GM13977 (cell line): Measurements from ENCODE around the gene FYB1.

Source experiments
- DNase-seq: peaks from one replicate; pipeline ENCODE4 v3.0.0; 2012; ENCODE audit warnings: low spot score
- in situ Hi-C: fragments of 300-500 bp; cut with MboI; formaldehyde crosslinking; loops from one replicate; pipeline ENCODE4 v1.12.0; 2022; ENCODE audit warnings: low sequenced_read_pairs, low pct_unique_long_range_greater_than_20kb, mixed read lengths, inconsistent platforms; ENCODE audit not compliant: unreplicated experiment
- TF ChIP-seq, protein P1 (sequence below): IDR thresholded peaks from 2 replicates; pipeline ENCODE4 v1.5.1; 2012; ENCODE audit warnings: mild to moderate bottlenecking, control low read depth; ENCODE audit not compliant: insufficient read depth; ENCODE audit errors: extremely low read depth, missing control alignments

FYB1 gene

DNA sequence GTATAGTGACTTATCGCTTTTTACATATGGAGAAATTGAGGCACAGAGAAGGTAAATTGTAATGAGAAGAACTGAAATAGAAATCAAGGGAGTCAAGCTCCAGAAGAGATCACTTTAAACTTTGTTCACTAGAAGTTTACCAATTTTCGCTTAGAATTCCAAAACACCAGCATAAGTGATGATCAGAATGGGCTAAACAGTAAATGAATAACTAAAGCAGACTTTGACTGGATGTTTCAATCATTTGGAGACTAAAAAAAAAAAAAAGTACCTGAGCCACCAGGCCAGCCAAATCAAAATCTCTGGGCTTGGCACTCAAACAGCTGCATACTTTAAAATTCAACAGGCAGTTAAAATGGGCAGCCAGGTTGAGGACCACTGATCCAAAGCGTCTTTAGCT is 38.2 kb upstream of the FYB1 start:
- DNase-seq: no peak
- in situ Hi-C loops: no loop called here
- TF ChIP-seq, protein P1, sequence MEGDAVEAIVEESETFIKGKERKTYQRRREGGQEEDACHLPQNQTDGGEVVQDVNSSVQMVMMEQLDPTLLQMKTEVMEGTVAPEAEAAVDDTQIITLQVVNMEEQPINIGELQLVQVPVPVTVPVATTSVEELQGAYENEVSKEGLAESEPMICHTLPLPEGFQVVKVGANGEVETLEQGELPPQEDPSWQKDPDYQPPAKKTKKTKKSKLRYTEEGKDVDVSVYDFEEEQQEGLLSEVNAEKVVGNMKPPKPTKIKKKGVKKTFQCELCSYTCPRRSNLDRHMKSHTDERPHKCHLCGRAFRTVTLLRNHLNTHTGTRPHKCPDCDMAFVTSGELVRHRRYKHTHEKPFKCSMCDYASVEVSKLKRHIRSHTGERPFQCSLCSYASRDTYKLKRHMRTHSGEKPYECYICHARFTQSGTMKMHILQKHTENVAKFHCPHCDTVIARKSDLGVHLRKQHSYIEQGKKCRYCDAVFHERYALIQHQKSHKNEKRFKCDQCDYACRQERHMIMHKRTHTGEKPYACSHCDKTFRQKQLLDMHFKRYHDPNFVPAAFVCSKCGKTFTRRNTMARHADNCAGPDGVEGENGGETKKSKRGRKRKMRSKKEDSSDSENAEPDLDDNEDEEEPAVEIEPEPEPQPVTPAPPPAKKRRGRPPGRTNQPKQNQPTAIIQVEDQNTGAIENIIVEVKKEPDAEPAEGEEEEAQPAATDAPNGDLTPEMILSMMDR: no peak

DNA sequence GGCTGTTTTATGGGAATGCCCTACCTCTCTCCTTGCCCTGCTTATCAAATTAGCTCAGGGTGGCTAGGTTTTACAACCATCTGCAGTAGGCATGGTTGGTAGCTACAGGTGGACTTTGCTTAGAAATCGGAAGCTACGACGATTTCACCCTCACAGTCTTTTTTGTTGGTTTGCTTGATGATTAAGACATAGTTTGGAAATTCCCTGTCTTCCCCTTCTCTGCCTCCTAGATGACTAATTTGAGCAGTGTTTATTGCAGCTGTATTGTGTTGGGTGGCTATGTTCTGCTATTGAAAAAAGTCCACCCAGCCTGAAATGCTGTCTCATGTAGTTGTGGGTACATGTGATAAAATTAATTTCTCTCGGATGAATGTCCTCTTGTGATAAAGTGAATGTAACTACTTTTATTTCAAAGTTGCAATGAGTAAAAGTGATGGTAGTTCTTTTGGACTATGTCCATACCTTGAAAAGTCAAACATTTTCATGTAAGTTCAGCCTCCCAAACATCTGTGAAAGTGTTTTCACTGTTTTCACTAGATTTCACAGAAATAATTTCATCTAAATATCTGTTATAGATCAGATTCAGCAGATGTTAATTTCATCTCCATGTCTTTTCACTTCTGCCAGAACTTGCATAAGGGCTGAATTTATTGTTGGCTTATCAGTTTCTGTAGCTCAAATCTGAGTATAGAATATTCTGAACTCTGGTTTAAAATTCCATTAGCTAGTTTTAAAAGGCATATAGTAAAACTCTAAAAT is 37.3 kb upstream of the FYB1 start:
- in situ Hi-C loops: no loop called here
- peak; percentile 38 for DNase-seq
- TF ChIP-seq, protein P1: no peak

DNA sequence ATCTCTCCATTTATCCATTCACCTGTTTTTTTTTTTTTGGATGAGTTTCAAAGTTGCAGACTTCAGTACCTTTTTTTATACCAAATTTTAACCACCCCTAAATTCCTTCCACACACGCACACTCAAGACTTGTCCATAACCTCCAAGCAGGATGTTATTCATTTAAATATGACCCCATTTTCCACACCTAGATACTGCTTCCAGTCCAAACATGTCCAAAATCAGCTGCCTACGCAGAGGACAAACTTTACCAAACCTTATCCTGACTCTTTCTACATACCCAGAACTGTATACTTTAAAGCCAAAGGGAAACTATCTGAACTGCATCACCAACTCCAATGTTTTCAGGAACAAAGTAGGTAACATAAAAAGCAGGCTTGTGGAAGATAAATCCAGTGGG is 36.0 kb upstream of the FYB1 start:
- TF ChIP-seq, protein P1: no peak
- no peak for DNase-seq
- in situ Hi-C loops: no loop called here

DNA sequence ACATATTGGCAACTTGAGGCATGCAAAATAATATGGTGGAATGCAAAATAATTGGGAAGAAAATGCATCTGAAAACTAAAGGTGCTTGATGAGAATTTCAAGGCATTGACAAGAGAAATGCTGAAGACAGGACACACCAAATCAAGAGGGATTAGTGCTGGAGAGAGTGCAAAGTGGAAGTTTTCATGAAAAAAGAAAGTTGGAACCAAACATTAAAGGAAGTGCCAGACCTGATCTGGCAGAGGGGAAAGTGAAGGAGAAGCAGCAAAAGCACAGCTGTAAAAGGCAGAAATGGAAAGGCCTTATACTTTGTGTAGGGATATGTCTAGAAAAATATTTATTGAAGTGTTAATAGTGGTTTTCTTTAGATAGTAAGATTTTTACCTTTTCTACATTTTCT is 35.3 kb upstream of the FYB1 start:
- TF ChIP-seq, protein P1: no peak
- in situ Hi-C loops: no loop called here
- DNase-seq: no peak

DNA sequence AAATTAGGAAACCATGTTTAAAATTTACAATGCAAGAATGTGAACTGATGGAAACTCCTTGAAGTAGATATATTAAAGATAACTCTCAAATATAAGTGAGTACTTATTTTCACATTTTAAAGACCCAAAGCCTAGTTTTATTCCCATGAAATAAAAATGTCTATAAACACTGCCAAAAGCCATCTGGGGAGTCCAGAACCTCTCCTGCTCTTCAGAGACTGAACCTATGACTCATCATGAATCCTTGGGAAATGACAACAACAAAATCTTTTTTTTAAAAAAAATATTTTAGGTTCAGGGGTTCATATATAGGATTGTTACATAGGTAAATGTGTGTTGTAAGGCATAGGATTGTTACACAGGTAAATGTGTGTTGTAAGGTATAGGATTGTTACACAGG is 33.8 kb upstream of the FYB1 start:
- DNase-seq: no peak
- TF ChIP-seq, protein P1: no peak
- in situ Hi-C loops: no loop called here

DNA sequence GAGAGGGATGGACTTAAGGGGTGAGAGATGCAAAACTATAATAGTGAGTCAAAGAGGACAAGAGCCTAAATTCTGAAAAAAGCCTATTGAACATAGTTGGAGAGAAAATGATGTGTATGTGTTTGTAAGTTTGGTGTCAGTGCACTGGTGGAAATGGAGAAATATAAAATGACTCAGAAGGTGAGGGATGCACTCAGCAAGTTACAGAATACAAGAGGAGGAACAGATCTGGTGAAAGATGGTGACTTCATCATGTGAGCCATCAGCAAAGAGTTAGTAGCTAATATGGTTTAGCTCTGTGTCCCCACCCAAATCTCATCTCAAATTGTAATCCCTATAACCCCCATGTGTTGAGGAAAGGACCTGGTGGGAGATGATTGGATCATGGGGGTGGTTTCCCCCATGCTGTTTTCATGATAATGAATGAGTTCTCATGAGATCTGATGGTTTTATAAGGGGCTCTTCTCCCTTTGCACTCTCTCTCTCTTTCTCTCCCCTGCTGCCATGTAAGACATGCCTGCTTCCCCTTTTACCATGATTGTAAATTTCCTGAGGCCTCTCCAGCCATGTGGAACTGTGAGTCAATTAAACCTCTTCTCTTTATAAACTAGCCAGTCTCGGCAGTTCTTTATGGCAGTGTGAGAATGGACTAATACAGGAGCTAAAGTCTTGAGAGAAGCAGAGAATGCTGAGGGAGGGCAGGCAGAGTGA is 30.4 kb upstream of the FYB1 start:
- no peak for DNase-seq
- in situ Hi-C loops: no loop called here
- TF ChIP-seq, protein P1: no peak
